ENCODE results near the gene CIBAR2. TPM values are rescaled to one million over a fixed set of nuclear protein-coding genes. Genes with fewer than 3 reads are reported as not detected.
A peak's percentile ranks its signal among the peaks of the same experiment; 100 is the strongest.

The CIBAR2 gene
- total and polyA plus RNA-seq, 9 of the 15 experiments (the other 6 are each of a cell fraction or from before 2014, with no cell fraction given) = not detected

GRCh38 chr16:85056211-85056748 lies 56.0 kb downstream of the CIBAR2 start (continued):
- TF ChIP-seq ARID3B (CRISPR knock-in tag; IDR thresholded peaks at IDR 0.05; ENCODE audit: borderline replicate concordance) (no peak), CCAR2 (IDR thresholded peaks at IDR 0.05; ENCODE audit: low read depth, low read length) (no peak), ZNF436 (CRISPR knock-in tag; IDR thresholded peaks at IDR 0.05) (no peak), CBX1 (IDR thresholded peaks at IDR 0.05; ENCODE audit: low read depth) (no peak), ZBTB7A (IDR thresholded peaks at IDR 0.05; ENCODE audit: borderline replicate concordance, control insufficient read depth, low read depth, low read length) (no peak; the same call in 1 of the 2 replicates), SLC30A9 (CRISPR knock-in tag; IDR thresholded peaks at IDR 0.05) (no peak), RCOR1 (IDR thresholded peaks at IDR 0.05; ENCODE audit: borderline replicate concordance in 1 of 2, low read depth in 2 of 2, low read length in 2 of 2) (0 out of 4 replicates have a peak, but pooled peaks of 1 of the 2 experiments have one; percentile 23), POLR2H (tag; IDR thresholded peaks at IDR 0.05; ENCODE audit: low read depth) (no peak), CREB5 (CRISPR knock-in tag; IDR thresholded peaks at IDR 0.05) (no peak), ZNF696 (CRISPR knock-in tag; conservative IDR thresholded peaks at IDR 0.05) (no peak), E2F4 (CRISPR knock-in tag; IDR thresholded peaks at IDR 0.05; ENCODE audit: low read depth) (peak; percentile 39; the same call in 1 of the 2 replicates), GTF2A2 (tag; IDR thresholded peaks at IDR 0.05) (no peak), GABPB2 (CRISPR knock-in tag; conservative IDR thresholded peaks at IDR 0.05) (no peak), OTX1 (CRISPR knock-in tag; IDR thresholded peaks at IDR 0.05) (no peak), NFXL1 (CRISPR knock-in tag; IDR thresholded peaks at IDR 0.05) (no peak), C11orf30 (IDR thresholded peaks at IDR 0.05; ENCODE audit: low read depth) (no peak), L3MBTL2 (IDR thresholded peaks at IDR 0.05) (peak; percentile 67; the same call in 1 of the 2 replicates), GTF2F1 (IDR thresholded peaks at IDR 0.05; ENCODE audit: low read depth, low read length) (no peak), STAT5B (CRISPR knock-in tag; IDR thresholded peaks at IDR 0.05) (no peak), ZNF347 (CRISPR knock-in tag; IDR thresholded peaks at IDR 0.05; ENCODE audit: low read depth) (no peak), RBM39 (optimal IDR thresholded peaks at IDR 0.05; ENCODE audit: low read depth, low read length) (no peak), ZNF12 (CRISPR knock-in tag; IDR thresholded peaks at IDR 0.05) (peak; percentile 50), RAD21 (CRISPR knock-in tag; conservative IDR thresholded peaks at IDR 0.05 in 1 of 2, IDR thresholded peaks at IDR 0.05 in 1 of 2) (peak; percentile 25 to 41; a peak in 3 of 4 replicates)
- TF ChIP-seq, protein P1, sequence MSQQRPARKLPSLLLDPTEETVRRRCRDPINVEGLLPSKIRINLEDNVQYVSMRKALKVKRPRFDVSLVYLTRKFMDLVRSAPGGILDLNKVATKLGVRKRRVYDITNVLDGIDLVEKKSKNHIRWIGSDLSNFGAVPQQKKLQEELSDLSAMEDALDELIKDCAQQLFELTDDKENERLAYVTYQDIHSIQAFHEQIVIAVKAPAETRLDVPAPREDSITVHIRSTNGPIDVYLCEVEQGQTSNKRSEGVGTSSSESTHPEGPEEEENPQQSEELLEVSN (IDR thresholded peaks at IDR 0.05; ENCODE audit: borderline replicate concordance in 1 of 2, extremely low read depth in 1 of 2, insufficient read depth in 1 of 2, insufficient read length in 1 of 2, low read depth in 1 of 2, low read length in 1 of 2, poor library complexity in 1 of 2, severe bottlenecking in 1 of 2) = no peak

All from K562 (cell line).